Chondrocyte (in vitro differentiated cells): ENCODE results near the gene ZMYND11. TPM values are rescaled to one million over a fixed set of nuclear protein-coding genes. Genes with fewer than 3 reads are reported as not detected.
"Not testable (repeated sequence)": the region's sequence is repeated elsewhere in the genome, so short reads cannot be mapped to it uniquely, and the experiment has no call there.

Experiments
- DNase-seq: peaks from one replicate; pipeline ENCODE4 v3.0.0; 2021; ENCODE audit warnings: mixed read lengths, low spot score
- H3K27ac Mint-ChIP-seq: one replicate; pipeline ENCODE4 v1.8.0; 2021; ENCODE audit warnings: mild to moderate bottlenecking, moderate library complexity, mixed read lengths; ENCODE audit not compliant: unreplicated experiment
- H3K27me3 Mint-ChIP-seq: 2 replicates; pipeline ENCODE4 v1.8.0; 2021; ENCODE audit warnings: low read depth, mixed read lengths
- H3K36me3 Mint-ChIP-seq: 2 replicates; pipeline ENCODE4 v1.8.0; 2021; ENCODE audit warnings: low read depth, mixed read lengths
- H3K4me1 Mint-ChIP-seq: 2 replicates; pipeline ENCODE4 v1.8.0; 2021; ENCODE audit warnings: low read depth, mild to moderate bottlenecking, mixed read lengths
- H3K4me3 Mint-ChIP-seq: one replicate; pipeline ENCODE4 v1.8.0; 2021; ENCODE audit warnings: mild to moderate bottlenecking, moderate library complexity, mixed read lengths; ENCODE audit not compliant: unreplicated experiment
- H3K9me3 Mint-ChIP-seq: 2 replicates; pipeline ENCODE4 v1.8.0; 2021; ENCODE audit warnings: low read depth, mixed read lengths
- CTCF ChIP-seq: fragments of 200-600 bp; sonication (generic); IDR thresholded peaks from 2 replicates; pipeline ENCODE4 v1.5.0; 2021; ENCODE audit warnings: antibody characterized with exemption, mild to moderate bottlenecking, moderate library complexity
- total RNA-seq: library from RNA; stranded (reverse); gene quantifications from 3 replicates; pipeline ENCODE4 v1.2.1, GENCODE V29; 2021

The ZMYND11 gene
- total RNA-seq, 1 donor from 2014 or later: 72.0 TPM

GRCh38 chr10:182441-183201 is 47.4 kb downstream of the ZMYND11 start:
- Mint-ChIP-seq H3K4me3 (no peak overlapping the region), H3K9me3 (peaks cover 12% of the 10 kb centered on the region), H3K4me1 (peaks cover 33% of the 10 kb centered on the region), H3K36me3 (peaks cover 20% of the 10 kb centered on the region), H3K27me3 (no peaks in the 10 kb centered on the region), H3K27ac (no peak overlapping the region)
- DNase-seq: no peak
- no peak for TF ChIP-seq CTCF

DNA sequence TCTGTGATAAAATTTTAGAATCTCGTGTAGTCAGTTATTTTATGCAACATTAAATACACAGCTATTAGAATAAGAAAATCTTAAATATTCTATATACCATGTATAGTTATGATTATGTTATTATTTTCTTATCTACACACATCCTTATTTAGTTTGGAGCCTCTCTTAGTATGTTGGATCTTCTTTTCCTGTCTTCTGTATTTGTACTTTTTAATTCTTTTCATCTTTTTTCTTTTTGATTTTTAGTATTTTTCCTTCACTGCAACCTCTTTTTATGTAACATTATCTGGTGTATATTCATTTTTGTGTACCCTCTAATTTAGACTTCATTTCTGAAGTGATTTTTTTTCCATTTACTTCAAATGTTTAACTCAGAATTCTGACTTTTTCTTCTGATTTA is 48.9 kb downstream of the ZMYND11 start:
- peaks cover 20% of the 10 kb centered on the region for H3K36me3 Mint-ChIP-seq
- no peak overlapping the region for H3K27ac Mint-ChIP-seq
- DNase-seq: no peak
- no peak for TF ChIP-seq CTCF
- no peaks in the 10 kb centered on the region for H3K27me3 Mint-ChIP-seq
- no peak overlapping the region for H3K4me3 Mint-ChIP-seq
- H3K4me1 Mint-ChIP-seq: peaks cover 38% of the 10 kb centered on the region
- peaks cover 12% of the 10 kb centered on the region for H3K9me3 Mint-ChIP-seq

DNA sequence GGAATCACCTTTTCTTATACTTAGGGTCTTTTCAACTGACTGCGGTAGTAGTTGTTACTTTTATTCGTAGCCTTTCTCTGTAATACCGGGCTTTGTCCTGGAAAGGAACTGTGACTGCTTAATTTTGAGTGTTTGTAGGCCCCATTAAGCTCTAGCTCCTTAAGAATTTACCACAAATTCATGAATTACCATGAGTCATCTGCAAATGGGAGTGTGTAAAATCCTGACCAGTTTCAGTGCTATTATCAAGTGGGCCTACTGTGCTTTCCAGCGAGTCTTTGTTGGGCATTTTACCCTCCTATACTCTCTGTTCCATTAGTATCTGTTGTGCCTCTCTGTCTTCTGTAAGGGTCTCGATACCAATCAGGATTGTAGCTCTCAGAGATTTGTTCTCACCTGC is 49.7 kb downstream of the ZMYND11 start:
- no peak for TF ChIP-seq CTCF
- no peak overlapping the region for H3K4me3 Mint-ChIP-seq
- H3K36me3 Mint-ChIP-seq: peaks cover 22% of the 10 kb centered on the region
- no peak for DNase-seq
- H3K27me3 Mint-ChIP-seq: no peaks in the 10 kb centered on the region
- peaks cover 12% of the 10 kb centered on the region for H3K9me3 Mint-ChIP-seq
- H3K27ac Mint-ChIP-seq: no peak overlapping the region
- H3K4me1 Mint-ChIP-seq: peaks cover 42% of the 10 kb centered on the region

DNA sequence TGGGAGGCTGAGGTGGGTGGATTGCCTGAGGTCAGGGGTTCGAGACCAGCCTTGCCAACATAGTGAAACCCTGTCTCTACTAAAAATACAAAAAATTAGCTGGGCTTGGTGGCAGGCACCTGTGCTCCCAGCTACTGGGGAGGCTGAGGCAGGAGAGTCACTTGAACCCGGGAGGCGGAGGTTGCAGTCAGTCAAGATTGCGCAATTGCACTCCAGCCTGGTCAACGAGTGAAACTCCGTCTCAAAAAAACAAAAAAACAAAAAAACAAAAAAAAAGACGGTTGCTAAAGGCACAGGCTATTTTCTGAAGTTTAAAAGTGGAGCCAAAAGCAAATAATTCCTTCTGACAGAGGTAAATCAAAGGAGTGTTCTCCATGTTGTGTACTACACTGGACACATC is 50.3 kb downstream of the ZMYND11 start:
- H3K4me3 Mint-ChIP-seq, DNase-seq, H3K27me3 Mint-ChIP-seq, H3K27ac Mint-ChIP-seq: not testable (repeated sequence)
- Mint-ChIP-seq H3K4me1 (peaks cover 47% of the 10 kb centered on the region), H3K9me3 (peaks cover 12% of the 10 kb centered on the region), H3K36me3 (peaks cover 22% of the 10 kb centered on the region)

DNA sequence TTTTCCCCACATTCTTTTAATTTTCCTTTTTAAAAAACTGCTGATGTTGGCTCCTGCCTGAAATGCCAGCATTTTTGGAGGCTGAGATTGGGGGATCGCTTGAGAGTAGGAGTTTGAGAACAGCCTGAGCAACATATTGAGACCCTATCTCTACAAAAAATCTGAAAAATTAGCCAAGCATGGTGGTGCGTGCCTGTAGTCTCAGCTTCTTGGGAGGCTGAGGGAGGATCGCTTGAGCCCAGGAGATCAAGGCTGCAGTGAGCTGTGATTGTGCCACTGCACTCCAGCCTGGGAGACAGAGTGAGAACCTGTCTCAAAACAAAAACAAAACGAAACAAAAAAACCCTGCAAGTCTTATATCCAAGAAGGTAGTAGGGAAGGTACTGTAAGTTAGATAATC is 51.7 kb downstream of the ZMYND11 start:
- peak overlapping the region; percentile 66 for H3K27ac Mint-ChIP-seq
- H3K9me3 Mint-ChIP-seq: peaks cover 12% of the 10 kb centered on the region
- peaks cover 48% of the 10 kb centered on the region for H3K4me1 Mint-ChIP-seq
- peaks cover 21% of the 10 kb centered on the region for H3K36me3 Mint-ChIP-seq
- no peak for DNase-seq
- H3K27me3 Mint-ChIP-seq: no peaks in the 10 kb centered on the region
- H3K4me3 Mint-ChIP-seq: no peak overlapping the region
- no peak for TF ChIP-seq CTCF

DNA sequence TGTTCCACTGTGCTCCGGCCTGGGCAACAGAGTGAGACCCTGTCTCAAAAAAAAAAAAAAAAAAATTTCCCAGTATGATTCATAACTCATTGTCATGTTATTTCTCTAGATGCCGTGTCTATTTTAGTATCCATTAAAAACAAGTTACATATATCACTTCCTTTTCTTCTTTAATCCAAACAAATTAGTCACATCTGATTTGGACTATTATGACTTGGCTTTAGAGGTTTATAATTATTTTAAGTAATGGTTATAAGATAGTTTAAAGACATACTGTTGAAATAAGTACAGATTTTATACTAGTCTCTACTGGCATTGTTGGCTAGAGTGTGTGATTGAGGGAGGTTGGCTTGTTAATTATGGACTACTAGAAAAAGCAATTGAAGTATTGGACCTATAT is 53.3 kb downstream of the ZMYND11 start:
- peaks cover 46% of the 10 kb centered on the region for H3K4me1 Mint-ChIP-seq
- no peak for TF ChIP-seq CTCF
- DNase-seq: no peak
- peaks cover 16% of the 10 kb centered on the region for H3K36me3 Mint-ChIP-seq
- H3K27ac Mint-ChIP-seq: peak overlapping the region; percentile 70
- no peak overlapping the region for H3K4me3 Mint-ChIP-seq
- no peaks in the 10 kb centered on the region for H3K27me3 Mint-ChIP-seq
- H3K9me3 Mint-ChIP-seq: peaks cover 12% of the 10 kb centered on the region
